Mesothelial cell of epicardium (in vitro differentiated cells): ENCODE data around the gene ASTL. TPM values are rescaled to one million over a fixed set of nuclear protein-coding genes. Genes with fewer than 3 reads are reported as not detected.
A peak's percentile ranks its signal among the peaks of the same experiment; 100 is the strongest.

Experiments used
- DNase-seq, 2 experiments: peaks; one replicate each; pipeline ENCODE4 v3.0.0; 2021; ENCODE audit warnings: low spot score in 2 of 2; ENCODE audit not compliant: unreplicated experiment in 2 of 2
- H3K27ac Mint-ChIP-seq: 2 replicates; pipeline ENCODE4 v1.8.0; 2021; ENCODE audit warnings: mixed read lengths
- H3K27me3 Mint-ChIP-seq: 2 replicates; pipeline ENCODE4 v1.8.0; 2021; ENCODE audit warnings: low read depth, mixed read lengths
- H3K36me3 Mint-ChIP-seq: 2 replicates; pipeline ENCODE4 v1.8.0; 2021; ENCODE audit warnings: mixed read lengths
- H3K4me1 Mint-ChIP-seq: 2 replicates; pipeline ENCODE4 v1.8.0; 2021; ENCODE audit warnings: mixed read lengths
- H3K4me3 Mint-ChIP-seq: 2 replicates; pipeline ENCODE4 v1.8.0; 2021; ENCODE audit warnings: mild to moderate bottlenecking, moderate library complexity, mixed read lengths
- H3K9me3 Mint-ChIP-seq: 2 replicates; pipeline ENCODE4 v1.8.0; 2021; ENCODE audit warnings: mixed read lengths
- CTCF ChIP-seq: fragments of 200-600 bp; sonication (generic); IDR thresholded peaks from one replicate; pipeline ENCODE4 v1.5.0; 2021; ENCODE audit warnings: antibody characterized with exemption; ENCODE audit not compliant: unreplicated experiment
- total RNA-seq: library from RNA; stranded (reverse); gene quantifications from 3 replicates; pipeline ENCODE4 v1.2.1, GENCODE V29; 2021

ASTL gene
- total RNA-seq, 1 donor from 2014 or later: 1.2 TPM

GRCh38 chr2:96110621-96111256, 27.6 kb downstream of the ASTL start:
- peak in 1 of 2 experiments; percentile 15 for DNase-seq
- no peak for TF ChIP-seq CTCF
- Mint-ChIP-seq H3K27me3 (peaks cover 24% of the 10 kb centered on the region), H3K4me3 (no peak overlapping the region), H3K27ac (no peak overlapping the region), H3K9me3 (no peaks in the 10 kb centered on the region), H3K36me3 (no peaks in the 10 kb centered on the region), H3K4me1 (peaks cover 7% of the 10 kb centered on the region)

GRCh38 chr2:96109931-96110511, 28.3 kb downstream of the ASTL start:
- peaks cover 6% of the 10 kb centered on the region for H3K9me3 Mint-ChIP-seq
- TF ChIP-seq CTCF: no peak
- H3K27me3 Mint-ChIP-seq: peaks cover 17% of the 10 kb centered on the region
- peak in 1 of 2 experiments; percentile 9 for DNase-seq
- no peaks in the 10 kb centered on the region for H3K36me3 Mint-ChIP-seq
- no peak overlapping the region for H3K4me3 Mint-ChIP-seq
- H3K4me1 Mint-ChIP-seq: peaks cover 6% of the 10 kb centered on the region
- H3K27ac Mint-ChIP-seq: no peak overlapping the region

- no peak overlapping the region for H3K27ac Mint-ChIP-seq
Observed at GRCh38 chr2:96109361-96109680, 29.0 kb downstream of the ASTL start.

GRCh38 chr2:96108541-96109360, 29.6 kb downstream of the ASTL start:
- TF ChIP-seq CTCF: no peak
- H3K36me3 Mint-ChIP-seq: no peaks in the 10 kb centered on the region
- DNase-seq: peak in 1 of 2 experiments; percentile 4
- H3K9me3 Mint-ChIP-seq: peaks cover 7% of the 10 kb centered on the region
- H3K4me1 Mint-ChIP-seq: peaks cover 6% of the 10 kb centered on the region
- H3K4me3 Mint-ChIP-seq: no peak overlapping the region
- no peak overlapping the region for H3K27ac Mint-ChIP-seq
- peaks cover 7% of the 10 kb centered on the region for H3K27me3 Mint-ChIP-seq

More at GRCh38 chr2:96109361-96109680, 29.0 kb downstream of the ASTL start:
- no peaks in the 10 kb centered on the region for H3K36me3 Mint-ChIP-seq
- H3K9me3 Mint-ChIP-seq: peaks cover 7% of the 10 kb centered on the region
- H3K4me1 Mint-ChIP-seq: peaks cover 6% of the 10 kb centered on the region
- TF ChIP-seq CTCF: no peak
- peak in 1 of 2 experiments; percentile 10 for DNase-seq
- no peak overlapping the region for H3K4me3 Mint-ChIP-seq
- peaks cover 11% of the 10 kb centered on the region for H3K27me3 Mint-ChIP-seq

- no peak overlapping the region for H3K27ac Mint-ChIP-seq
- DNase-seq: no peak
- TF ChIP-seq CTCF: no peak
- peaks cover 7% of the 10 kb centered on the region for H3K9me3 Mint-ChIP-seq
- peaks cover 7% of the 10 kb centered on the region for H3K4me1 Mint-ChIP-seq
- peaks cover 3% of the 10 kb centered on the region for H3K27me3 Mint-ChIP-seq
- H3K36me3 Mint-ChIP-seq: no peaks in the 10 kb centered on the region
- H3K4me3 Mint-ChIP-seq: no peak overlapping the region
Observed at GRCh38 chr2:96108151-96108540, 30.2 kb downstream of the ASTL start.
